Liver (tissue), 9 donors: ENCODE results near the gene CA5A. TPM values are rescaled to one million over a fixed set of nuclear protein-coding genes. Genes with fewer than 3 reads are reported as not detected.
A peak's percentile ranks its signal among the peaks of the same experiment; 100 is the strongest.

Source experiments
- DNase-seq: peaks from one replicate; pipeline ENCODE4 v3.0.0-alpha.2; 2017; ENCODE audit warnings: low spot score
- H3K27ac ChIP-seq, 2 donors: one replicate each; pipeline ENCODE4 v1.7.0; 2013; ENCODE audit warnings: inconsistent platforms in 2 of 2, low read length in 2 of 2, control low read depth in 1 of 2, low read depth in 1 of 2, mild to moderate bottlenecking in 1 of 2
- H3K27me3 ChIP-seq, 4 donors: one replicate each; pipeline versions ENCODE4 v1.6.1 to v1.7.0; 2013; ENCODE audit warnings: low read length in 3 of 4, inconsistent platforms in 1 of 4, mild to moderate bottlenecking in 1 of 4, moderate library complexity in 1 of 4; ENCODE audit not compliant: control insufficient read depth in 4 of 4, insufficient read depth in 4 of 4
- H3K36me3 ChIP-seq, 4 donors: one replicate each; pipeline versions ENCODE4 v1.6.1 to v1.7.0; 2013; ENCODE audit warnings: low read length in 3 of 4, mild to moderate bottlenecking in 3 of 4, low read depth in 1 of 4, moderate library complexity in 1 of 4; ENCODE audit not compliant: control insufficient read depth in 4 of 4, insufficient read depth in 3 of 4
- H3K4me1 ChIP-seq, 4 donors: one replicate each; pipeline versions ENCODE4 v1.6.1 to v1.7.0; 2013; ENCODE audit warnings: low read length in 3 of 4, mild to moderate bottlenecking in 3 of 4, moderate library complexity in 1 of 4; ENCODE audit not compliant: control insufficient read depth in 4 of 4, insufficient read depth in 4 of 4
- H3K4me3 ChIP-seq, 3 donors: one replicate each; pipeline versions ENCODE4 v1.6.1 to v1.7.0; 2013; ENCODE audit warnings: low read length in 3 of 3, control low read depth in 1 of 3, low read depth in 1 of 3, mild to moderate bottlenecking in 1 of 3
- H3K9ac ChIP-seq, 2 donors: one replicate each; pipeline ENCODE4 v1.7.0; 2013; ENCODE audit warnings: low read length in 2 of 2, mild to moderate bottlenecking in 2 of 2, moderate library complexity in 2 of 2, control low read depth in 1 of 2, low read depth in 1 of 2
- H3K9me3 ChIP-seq, 4 donors: one replicate each; pipeline versions ENCODE4 v1.6.1 to v1.7.0; 2013; ENCODE audit warnings: low read length in 3 of 4; ENCODE audit not compliant: control insufficient read depth in 4 of 4
- ATF3 ChIP-seq: IDR thresholded peaks from 2 replicates; pipeline ENCODE4 v1.6.1; 2016; ENCODE audit warnings: antibody characterized with exemption
- FOXA2 ChIP-seq: IDR thresholded peaks from 2 replicates; pipeline ENCODE4 v1.6.1; 2016; ENCODE audit warnings: antibody characterized with exemption
- GABPA ChIP-seq, 2 donors: IDR thresholded peaks in 1 of 2; conservative IDR thresholded peaks in 1 of 2; 2 replicates each; pipeline ENCODE4 v1.6.1; 2016; ENCODE audit warnings: antibody characterized with exemption in 2 of 2, mild to moderate bottlenecking in 1 of 2, moderate library complexity in 1 of 2
- HNF4G ChIP-seq: IDR thresholded peaks from 2 replicates; pipeline ENCODE4 v1.6.1; 2016; ENCODE audit warnings: antibody characterized with exemption
- MAX ChIP-seq: IDR thresholded peaks from 2 replicates; pipeline ENCODE4 v1.6.1; 2016; ENCODE audit warnings: antibody characterized with exemption
- NR2F2 ChIP-seq: IDR thresholded peaks from 2 replicates; pipeline ENCODE4 v1.6.1; 2016; ENCODE audit warnings: antibody characterized with exemption
- RAD21 ChIP-seq, 2 donors: IDR thresholded peaks; 2 replicates each; pipeline ENCODE4 v1.6.1; 2016; ENCODE audit warnings: antibody characterized with exemption in 2 of 2, mild to moderate bottlenecking in 2 of 2
- REST ChIP-seq: IDR thresholded peaks from 2 replicates; pipeline ENCODE4 v1.6.1; 2016; ENCODE audit warnings: antibody characterized with exemption, mild to moderate bottlenecking
- RXRA ChIP-seq, 2 donors: IDR thresholded peaks; 2 replicates each; pipeline ENCODE4 v1.6.1; 2017 to 2018; ENCODE audit warnings: antibody characterized with exemption in 2 of 2, mild to moderate bottlenecking in 1 of 2
- SP1 ChIP-seq: IDR thresholded peaks from 2 replicates; pipeline ENCODE4 v1.6.1; 2018; ENCODE audit warnings: antibody characterized with exemption, mild to moderate bottlenecking
- YY1 ChIP-seq: IDR thresholded peaks from 2 replicates; pipeline ENCODE4 v1.6.1; 2016; ENCODE audit warnings: antibody characterized with exemption, mild to moderate bottlenecking
- ZBTB33 ChIP-seq: IDR thresholded peaks from 2 replicates; pipeline ENCODE4 v1.6.1; 2016; ENCODE audit warnings: antibody characterized with exemption
- WGBS: extraction: QIAGEN DNeasy Blood & Tissue Kit; methylation state at CpG from one replicate; pipeline ENCODE4 v1.1.7; 2013; 5-methylcytosine and 5-hydroxymethylcytosine counted together
- polyA plus RNA-seq, 2 donors: library from polyadenylated mRNA; stranded (reverse) in 1 of 2; unstranded in 1 of 2; fragments of 200-250 nt in 1 of 2; fragments of >200 nt in 1 of 2; fragmentation: Nextera tagmentation in 1 of 2; extraction: Ambion mirVana in 1 of 2; gene quantifications; one replicate each; pipeline versions ENCODE4 v1.2.1 to v1.2.3, GENCODE V29; 2013 to 2015
- total RNA-seq, 2 donors: library from RNA; depleted of rRNA; stranded (reverse); fragments of >200 nt; gene quantifications; one replicate each; pipeline ENCODE4 v1.2.3, GENCODE V29; 2014
- donor health status: healthy.
- donor health status: healthy.
- donor health status: healthy.
- donor health status: healthy.
- donor health status: healthy.

The CA5A gene
- total and polyA plus RNA-seq, 4 donors, result 12.3 to 66.8 (median 33.6) TPM

GRCh38 chr16:87955302-87956097 is 19.2 kb upstream of the CA5A start:
- H3K36me3 ChIP-seq, result peaks cover 0 to 5% (median 0%) of the 10 kb centered on the region in 4 donors
- TF ChIP-seq REST, result no peak
- peak in 1 of 2 donors; percentile 69 for TF ChIP-seq RXRA (IDR thresholded peaks at IDR 0.05)
- no peak overlapping the region for H3K9ac ChIP-seq
- H3K9me3 ChIP-seq, result no peaks in the 10 kb centered on the region
- peak overlapping the region; percentile 46 to 72 for H3K27ac ChIP-seq
- H3K4me3 ChIP-seq, result no peak overlapping the region
- WGBS, result 77% methylated on average over 18 of the region's 18 CpGs
- no peaks in the 10 kb centered on the region for H3K27me3 ChIP-seq
- no peak for DNase-seq
- peaks cover 0 to 38% (median 29%) of the 10 kb centered on the region in 4 donors for H3K4me1 ChIP-seq

GRCh38 chr16:87954826-87955225 is 18.5 kb upstream of the CA5A start:
- no peak overlapping the region for H3K9ac ChIP-seq
- no peak for DNase-seq
- peak overlapping the region; percentile 46 to 72 for H3K27ac ChIP-seq
- no peaks in the 10 kb centered on the region for H3K9me3 ChIP-seq
- no peak overlapping the region for H3K4me3 ChIP-seq
- H3K4me1 ChIP-seq, result peaks cover 0 to 38% (median 29%) of the 10 kb centered on the region in 4 donors
- WGBS, result 58% methylated on average over 15 of the region's 15 CpGs
- H3K27me3 ChIP-seq, result no peaks in the 10 kb centered on the region
- peaks cover 0 to 5% (median 0%) of the 10 kb centered on the region in 4 donors for H3K36me3 ChIP-seq
- no peak for TF ChIP-seq FOXA2
- TF ChIP-seq NR2F2, result no peak
- TF ChIP-seq HNF4G, result no peak
- TF ChIP-seq ZBTB33, result no peak
- no peak for TF ChIP-seq RXRA (IDR thresholded peaks at IDR 0.05)
- no peak for TF ChIP-seq GABPA (IDR thresholded peaks at IDR 0.05 in 1 of 2, conservative IDR thresholded peaks at IDR 0.05 in 1 of 2)
- no peak for TF ChIP-seq RAD21 (IDR thresholded peaks at IDR 0.05)
- TF ChIP-seq MAX, result no peak
- TF ChIP-seq SP1, result no peak
- no peak for TF ChIP-seq YY1
- TF ChIP-seq ATF3, result no peak
